GM21528 (cell line): Measurements from ENCODE around the gene ODAD3.
"Not testable (repeated sequence)": the region's sequence is repeated elsewhere in the genome, so short reads cannot be mapped to it uniquely, and the experiment has no call there.

Experiments used
- ATAC-seq: cut with Tn5 transposase; IDR thresholded peaks from one replicate; pipeline ENCODE4 v1.9.1; 2021; ENCODE audit warnings: mild to moderate bottlenecking, moderate library complexity; ENCODE audit not compliant: unreplicated experiment, low FRiP score

ODAD3 gene

GRCh38 chr19:11461453-11461852 is 26.5 kb upstream of the ODAD3 start:
- ATAC-seq: no peak

- ATAC-seq: no peak
Measured at GRCh38 chr19:11460207-11460606, 25.3 kb upstream of the ODAD3 start.

GRCh38 chr19:11458912-11459311 is 24.0 kb upstream of the ODAD3 start:
- ATAC-seq: not testable (repeated sequence)

GRCh38 chr19:11458236-11458900 is 23.4 kb upstream of the ODAD3 start:
- ATAC-seq: no peak

- no peak for ATAC-seq
Measured at GRCh38 chr19:11457831-11458230, 22.9 kb upstream of the ODAD3 start.

GRCh38 chr19:11457115-11457514 is 22.2 kb upstream of the ODAD3 start:
- no peak for ATAC-seq

- ATAC-seq: no peak
Measured at GRCh38 chr19:11456659-11457058, 21.7 kb upstream of the ODAD3 start.

GRCh38 chr19:11455233-11455554 is 20.3 kb upstream of the ODAD3 start:
- not testable (repeated sequence) for ATAC-seq

GRCh38 chr19:11453468-11454341 is 18.8 kb upstream of the ODAD3 start:
- no peak for ATAC-seq

- no peak for ATAC-seq
Measured at GRCh38 chr19:11452620-11453310, 17.8 kb upstream of the ODAD3 start.

- no peak for ATAC-seq
Measured at GRCh38 chr19:11451871-11452619, 17.1 kb upstream of the ODAD3 start.

- ATAC-seq: no peak
Measured at GRCh38 chr19:11451327-11451870, 16.5 kb upstream of the ODAD3 start.

- no peak for ATAC-seq
Measured at GRCh38 chr19:11450570-11451326, 15.8 kb upstream of the ODAD3 start.

GRCh38 chr19:11448923-11449554 is 14.1 kb upstream of the ODAD3 start:
- no peak for ATAC-seq

GRCh38 chr19:11448410-11448809 is 13.5 kb upstream of the ODAD3 start:
- no peak for ATAC-seq

GRCh38 chr19:11447347-11448262 is 12.7 kb upstream of the ODAD3 start:
- no peak for ATAC-seq

GRCh38 chr19:11446652-11447301 is 11.9 kb upstream of the ODAD3 start:
- no peak for ATAC-seq

- ATAC-seq: no peak
Measured at GRCh38 chr19:11446271-11446651, 11.3 kb upstream of the ODAD3 start.
